Endothelial cell of umbilical vein (primary cell): ENCODE results near the gene KIAA0232. TPM values are rescaled to one million over a fixed set of nuclear protein-coding genes. Genes with fewer than 3 reads are reported as not detected.

Source experiments
- BruUV-seq: library from RNA; stranded (reverse); fragments of 400-500 nt; replicated peaks from 2 replicates; lab custom pipeline; 2021; lab: Mats Ljungman, UMichigan
- CTCF ChIA-PET: fragments of 300-600, 350-600 bp; sonication (Branson Sonifier 250); formaldehyde crosslinking; loops from one replicate; lab custom pipeline; 2021; ENCODE audit warnings: antibody characterized with exemption, inconsistent platforms; lab: Charles Lee
- POLR2A ChIA-PET: fragments of 300-600, 350-600 bp; sonication (Branson Sonifier 250); formaldehyde crosslinking; loops from one replicate; lab custom pipeline; 2021; ENCODE audit warnings: antibody characterized with exemption, inconsistent platforms; lab: Charles Lee
- DNase-seq: peaks from one replicate; pipeline ENCODE4 v3.0.0-alpha.2; 2011; ENCODE audit warnings: low read depth, low spot score
- FAIRE-seq: peaks from 2 replicates; lab custom pipeline; 2011; peaks lifted over from hg19 to GRCh38; lab: Jason Lieb, UNC
- H2AFZ ChIP-seq: 2 replicates; pipeline ENCODE4 v1.6.0; 2012; ENCODE audit warnings: low read depth, low read length, control low read depth, inconsistent platforms
- H3K27ac ChIP-seq: 2 replicates; pipeline ENCODE4 v1.5.1; 2011; ENCODE audit warnings: low read depth, mild to moderate bottlenecking, control low read depth, low read length, moderate library complexity; ENCODE audit not compliant: insufficient read depth
- H3K27me3 ChIP-seq, 2 experiments: 2 replicates each; pipeline versions ENCODE4 v1.6.0 to v1.6.1; 2011; ENCODE audit warnings: low read length in 2 of 2, mixed read lengths in 1 of 2; ENCODE audit not compliant: control insufficient read depth in 2 of 2, insufficient read depth in 2 of 2
- H3K36me3 ChIP-seq, 2 experiments: 2 replicates in 1 of 2; 3 replicates in 1 of 2; pipeline ENCODE4 v1.5.1; 2011; ENCODE audit warnings: low read length in 2 of 2, mild to moderate bottlenecking in 1 of 2, moderate library complexity in 1 of 2; ENCODE audit not compliant: control insufficient read depth in 2 of 2, insufficient read depth in 2 of 2; ENCODE audit errors: extremely low read depth in 1 of 2
- H3K4me1 ChIP-seq: 3 replicates; pipeline ENCODE4 v1.5.1; 2011; ENCODE audit warnings: mild to moderate bottlenecking, low read length; ENCODE audit not compliant: control insufficient read depth, insufficient read depth; ENCODE audit errors: extremely low read depth
- H3K4me2 ChIP-seq: 2 replicates; pipeline ENCODE4 v1.6.1; 2011; ENCODE audit warnings: low read length, control low read depth, mixed read lengths; ENCODE audit not compliant: insufficient read depth
- H3K4me3 ChIP-seq, 3 experiments: fragments of 200-600 bp in 1 of 3; sonication (generic), shearing (Covaris generic) in 1 of 3; replicated peaks in 1 of 3; 2 replicates each; pipeline ENCODE4 v1.5.1; 2011 to 2016; ENCODE audit warnings: control low read depth in 3 of 3, low read length in 3 of 3, mild to moderate bottlenecking in 2 of 3, inconsistent platforms in 1 of 3, low read depth in 1 of 3, moderate library complexity in 1 of 3; ENCODE audit not compliant: insufficient read depth in 1 of 3
- H3K79me2 ChIP-seq: 2 replicates; pipeline ENCODE4 v1.6.0; 2012; ENCODE audit warnings: low read length, inconsistent platforms; ENCODE audit not compliant: control insufficient read depth, insufficient read depth
- H3K9ac ChIP-seq: replicated peaks from 2 replicates; pipeline ENCODE3; 2011; ENCODE audit warnings: low read length, control low read depth; ENCODE audit not compliant: insufficient read depth; ENCODE audit errors: extremely low read depth
- H3K9me1 ChIP-seq: replicated peaks from 3 replicates; pipeline ENCODE4 v1.6.0; 2011; ENCODE audit warnings: mild to moderate bottlenecking, low read length; ENCODE audit not compliant: control insufficient read depth, insufficient read depth; ENCODE audit errors: extremely low read depth
- H3K9me3 ChIP-seq: replicated peaks from 2 replicates; pipeline ENCODE4 v1.5.1; 2012; ENCODE audit warnings: low read length, inconsistent platforms; ENCODE audit not compliant: control insufficient read depth, insufficient read depth
- H4K20me1 ChIP-seq: replicated peaks from 2 replicates; pipeline ENCODE3; 2011; ENCODE audit warnings: mild to moderate bottlenecking, low read length; ENCODE audit not compliant: control insufficient read depth, insufficient read depth; ENCODE audit errors: extremely low read depth
- EZH2 ChIP-seq: IDR thresholded peaks from 2 replicates; pipeline ENCODE4 v1.6.1; 2012; ENCODE audit warnings: borderline replicate concordance, low read depth, mild to moderate bottlenecking, moderate library complexity, low read length, inconsistent platforms; ENCODE audit not compliant: severe bottlenecking
- FOS ChIP-seq: IDR thresholded peaks from 2 replicates; pipeline ENCODE4 v1.6.1; 2011; ENCODE audit warnings: mild to moderate bottlenecking, low read length, moderate library complexity, borderline replicate concordance; ENCODE audit not compliant: insufficient read depth
- GATA2 ChIP-seq: IDR thresholded peaks from 2 replicates; pipeline ENCODE4 v1.7.0; 2011; ENCODE audit warnings: low read depth, mild to moderate bottlenecking, moderate library complexity, mixed read lengths, low read length; ENCODE audit not compliant: insufficient read length, insufficient read depth
- JUN ChIP-seq: IDR thresholded peaks from 2 replicates; pipeline ENCODE4 v1.6.1; 2011; ENCODE audit warnings: borderline replicate concordance, low read depth; ENCODE audit not compliant: insufficient read length, insufficient read depth
- MYC ChIP-seq: IDR thresholded peaks from one replicate; pipeline ENCODE4 v1.6.1; 2011; ENCODE audit warnings: mild to moderate bottlenecking, low read depth, low read length
- POLR2A ChIP-seq: IDR thresholded peaks from 2 replicates; pipeline ENCODE4 v1.6.1; 2012; ENCODE audit warnings: low read depth, mild to moderate bottlenecking, control low read depth, low read length
- POLR2AphosphoS5 ChIP-seq: IDR thresholded peaks from 2 replicates; pipeline ENCODE4 v1.6.1; 2012; ENCODE audit warnings: low read depth, mild to moderate bottlenecking, control low read depth, low read length, moderate library complexity; ENCODE audit not compliant: insufficient read depth
- dilution Hi-C: fragments of 300-500 bp; cut with MboI; formaldehyde crosslinking; loops from one replicate; pipeline ENCODE4 v1.15.0; 2019; ENCODE audit warnings: low sequenced_read_pairs; ENCODE audit not compliant: extremely low pct_ligation_motif_present
- intact Hi-C: fragments of 100-400 bp; cut with micrococcal nuclease; formaldehyde crosslinking; loops from one replicate; pipeline ENCODE4 v1.10.0; 2022
- polyA plus RNA-seq, 4 experiments: library from polyadenylated mRNA; depleted of rRNA in 3 of 4; stranded (reverse) in 3 of 4; unstranded in 1 of 4; fragments of >200 nt; gene quantifications; 2 replicates each; pipeline versions ENCODE4 v1.2.1 to v1.2.3, GENCODE V29; 2011 to 2012; ENCODE audit warnings: missing spikeins in 1 of 4
- total RNA-seq: library from RNA; stranded (reverse); gene quantifications from 2 replicates; pipeline ENCODE4 v1.2.3, GENCODE V29; 2021
- TF ChIP-seq, protein P1 (sequence below): IDR thresholded peaks from 2 replicates; pipeline ENCODE4 v1.6.1; 2011; ENCODE audit not compliant: insufficient read depth, insufficient read length
- TF ChIP-seq, protein P2 (sequence below), 2 donors: IDR thresholded peaks; 1 replicate in 1 of 2; 2 replicates in 1 of 2; pipeline ENCODE4 v1.5.1; 2011; ENCODE audit warnings: low read length in 2 of 2, mild to moderate bottlenecking in 2 of 2, moderate library complexity in 2 of 2, control low read depth in 1 of 2, inconsistent platforms in 1 of 2, low read depth in 1 of 2; ENCODE audit not compliant: insufficient read depth in 1 of 2; ENCODE audit errors: extremely low read depth in 1 of 2

KIAA0232 gene
- total and polyA plus RNA-seq, 2 donors (not counting 3 experiments of a cell fraction or from before 2014, with no cell fraction given): 5.3 to 18.4 TPM

DNA sequence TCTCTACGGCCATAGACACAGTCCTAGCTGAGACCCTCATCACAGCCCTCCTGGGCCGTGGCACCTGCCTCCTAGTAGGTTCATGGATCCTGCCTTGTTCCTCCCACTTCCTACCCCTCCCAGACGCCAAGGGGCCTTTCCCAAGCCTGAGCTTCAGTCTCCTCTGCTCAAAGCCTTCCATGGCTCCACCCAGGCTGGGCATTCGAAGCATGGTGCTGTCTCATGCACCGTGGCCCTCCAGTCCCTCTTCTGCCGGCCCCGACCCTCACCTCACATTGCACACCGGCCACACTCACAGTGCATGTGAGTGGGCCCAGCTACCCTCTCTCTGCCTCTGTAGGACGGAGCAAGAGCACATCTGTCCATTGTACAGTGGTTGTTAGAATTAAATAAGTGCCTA lies 21.7 kb upstream of the KIAA0232 start:
- no peaks in the 10 kb centered on the region for H3K9me3 ChIP-seq
- dilution Hi-C loops (no loop called here), intact Hi-C loops (no loop called here)
- TF ChIP-seq FOS (no peak), EZH2 (no peak), MYC (no peak), GATA2 (no peak), JUN (no peak), POLR2AphosphoS5 (no peak), POLR2A (no peak)
- TF ChIP-seq, protein P1, sequence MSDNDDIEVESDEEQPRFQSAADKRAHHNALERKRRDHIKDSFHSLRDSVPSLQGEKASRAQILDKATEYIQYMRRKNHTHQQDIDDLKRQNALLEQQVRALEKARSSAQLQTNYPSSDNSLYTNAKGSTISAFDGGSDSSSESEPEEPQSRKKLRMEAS: no peak
- TF ChIP-seq, protein P2, sequence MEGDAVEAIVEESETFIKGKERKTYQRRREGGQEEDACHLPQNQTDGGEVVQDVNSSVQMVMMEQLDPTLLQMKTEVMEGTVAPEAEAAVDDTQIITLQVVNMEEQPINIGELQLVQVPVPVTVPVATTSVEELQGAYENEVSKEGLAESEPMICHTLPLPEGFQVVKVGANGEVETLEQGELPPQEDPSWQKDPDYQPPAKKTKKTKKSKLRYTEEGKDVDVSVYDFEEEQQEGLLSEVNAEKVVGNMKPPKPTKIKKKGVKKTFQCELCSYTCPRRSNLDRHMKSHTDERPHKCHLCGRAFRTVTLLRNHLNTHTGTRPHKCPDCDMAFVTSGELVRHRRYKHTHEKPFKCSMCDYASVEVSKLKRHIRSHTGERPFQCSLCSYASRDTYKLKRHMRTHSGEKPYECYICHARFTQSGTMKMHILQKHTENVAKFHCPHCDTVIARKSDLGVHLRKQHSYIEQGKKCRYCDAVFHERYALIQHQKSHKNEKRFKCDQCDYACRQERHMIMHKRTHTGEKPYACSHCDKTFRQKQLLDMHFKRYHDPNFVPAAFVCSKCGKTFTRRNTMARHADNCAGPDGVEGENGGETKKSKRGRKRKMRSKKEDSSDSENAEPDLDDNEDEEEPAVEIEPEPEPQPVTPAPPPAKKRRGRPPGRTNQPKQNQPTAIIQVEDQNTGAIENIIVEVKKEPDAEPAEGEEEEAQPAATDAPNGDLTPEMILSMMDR (IDR thresholded peaks at IDR 0.05; ENCODE audit: extremely low read depth in 1 of 2, insufficient read depth in 1 of 2, low read depth in 1 of 2, low read length in 2 of 2): no peak
- DNase-seq (no peak), FAIRE-seq (no peak)
- H3K9ac ChIP-seq: no peak overlapping the region
- no peaks in the 10 kb centered on the region for H4K20me1 ChIP-seq
- ChIA-PET CTCF (interaction anchor here (2.1 to 3.1 kb wide), 2 partner anchors 9 to 113 kb away, joined by 8 to 12 read pairs; no protein-coding TSS in a partner anchor), POLR2A (no interaction called here)
- H3K4me1 ChIP-seq: no peaks in the 10 kb centered on the region
- no peak overlapping the region for H3K27ac ChIP-seq
- BruUV-seq: no TSS peak
- no peak overlapping the region for H2AFZ ChIP-seq
- H3K4me3 ChIP-seq: no peak overlapping the region
- H3K79me2 ChIP-seq: no peaks in the 10 kb centered on the region
- no peak overlapping the region for H3K4me2 ChIP-seq
- H3K27me3 ChIP-seq: peaks cover 7 to 8% of the 10 kb centered on the region in 2 experiments
- no peaks in the 10 kb centered on the region for H3K9me1 ChIP-seq
- H3K36me3 ChIP-seq: no peaks in the 10 kb centered on the region
